Measurements from ENCODE around the gene SLC9A9.

DNA sequence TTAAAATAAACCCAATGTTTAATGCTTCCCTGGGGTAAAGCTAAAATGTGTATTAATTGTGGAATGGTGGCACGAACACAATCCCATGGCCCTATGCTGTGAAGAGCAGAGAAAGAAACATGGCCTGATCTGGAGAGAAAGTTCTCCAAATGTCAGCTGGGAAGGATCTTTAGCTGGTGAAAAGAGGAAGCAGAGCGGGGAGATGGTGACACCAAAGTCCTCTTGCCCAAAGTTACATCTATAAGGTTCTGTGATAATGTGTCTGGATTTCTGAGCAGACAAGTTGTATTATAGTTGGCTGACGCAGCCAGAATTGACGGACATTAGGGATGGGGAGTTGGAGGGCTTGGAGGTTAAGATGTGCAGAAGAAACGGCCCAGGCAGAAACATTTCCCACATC is 532.5 kb downstream of the SLC9A9 start:
- TF ChIP-seq, protein P1, sequence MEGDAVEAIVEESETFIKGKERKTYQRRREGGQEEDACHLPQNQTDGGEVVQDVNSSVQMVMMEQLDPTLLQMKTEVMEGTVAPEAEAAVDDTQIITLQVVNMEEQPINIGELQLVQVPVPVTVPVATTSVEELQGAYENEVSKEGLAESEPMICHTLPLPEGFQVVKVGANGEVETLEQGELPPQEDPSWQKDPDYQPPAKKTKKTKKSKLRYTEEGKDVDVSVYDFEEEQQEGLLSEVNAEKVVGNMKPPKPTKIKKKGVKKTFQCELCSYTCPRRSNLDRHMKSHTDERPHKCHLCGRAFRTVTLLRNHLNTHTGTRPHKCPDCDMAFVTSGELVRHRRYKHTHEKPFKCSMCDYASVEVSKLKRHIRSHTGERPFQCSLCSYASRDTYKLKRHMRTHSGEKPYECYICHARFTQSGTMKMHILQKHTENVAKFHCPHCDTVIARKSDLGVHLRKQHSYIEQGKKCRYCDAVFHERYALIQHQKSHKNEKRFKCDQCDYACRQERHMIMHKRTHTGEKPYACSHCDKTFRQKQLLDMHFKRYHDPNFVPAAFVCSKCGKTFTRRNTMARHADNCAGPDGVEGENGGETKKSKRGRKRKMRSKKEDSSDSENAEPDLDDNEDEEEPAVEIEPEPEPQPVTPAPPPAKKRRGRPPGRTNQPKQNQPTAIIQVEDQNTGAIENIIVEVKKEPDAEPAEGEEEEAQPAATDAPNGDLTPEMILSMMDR (IDR thresholded peaks at IDR 0.05 in 4 of 5, conservative IDR thresholded peaks at IDR 0.05 in 1 of 5) = no peak
- no peak for TF ChIP-seq POLR2A (IDR thresholded peaks at IDR 0.05)
